ENCODE measurements around the gene MCCD1.

- TF ChIP-seq, protein P1, sequence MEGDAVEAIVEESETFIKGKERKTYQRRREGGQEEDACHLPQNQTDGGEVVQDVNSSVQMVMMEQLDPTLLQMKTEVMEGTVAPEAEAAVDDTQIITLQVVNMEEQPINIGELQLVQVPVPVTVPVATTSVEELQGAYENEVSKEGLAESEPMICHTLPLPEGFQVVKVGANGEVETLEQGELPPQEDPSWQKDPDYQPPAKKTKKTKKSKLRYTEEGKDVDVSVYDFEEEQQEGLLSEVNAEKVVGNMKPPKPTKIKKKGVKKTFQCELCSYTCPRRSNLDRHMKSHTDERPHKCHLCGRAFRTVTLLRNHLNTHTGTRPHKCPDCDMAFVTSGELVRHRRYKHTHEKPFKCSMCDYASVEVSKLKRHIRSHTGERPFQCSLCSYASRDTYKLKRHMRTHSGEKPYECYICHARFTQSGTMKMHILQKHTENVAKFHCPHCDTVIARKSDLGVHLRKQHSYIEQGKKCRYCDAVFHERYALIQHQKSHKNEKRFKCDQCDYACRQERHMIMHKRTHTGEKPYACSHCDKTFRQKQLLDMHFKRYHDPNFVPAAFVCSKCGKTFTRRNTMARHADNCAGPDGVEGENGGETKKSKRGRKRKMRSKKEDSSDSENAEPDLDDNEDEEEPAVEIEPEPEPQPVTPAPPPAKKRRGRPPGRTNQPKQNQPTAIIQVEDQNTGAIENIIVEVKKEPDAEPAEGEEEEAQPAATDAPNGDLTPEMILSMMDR (IDR thresholded peaks at IDR 0.05): no peak
- TF ChIP-seq, protein P2, sequence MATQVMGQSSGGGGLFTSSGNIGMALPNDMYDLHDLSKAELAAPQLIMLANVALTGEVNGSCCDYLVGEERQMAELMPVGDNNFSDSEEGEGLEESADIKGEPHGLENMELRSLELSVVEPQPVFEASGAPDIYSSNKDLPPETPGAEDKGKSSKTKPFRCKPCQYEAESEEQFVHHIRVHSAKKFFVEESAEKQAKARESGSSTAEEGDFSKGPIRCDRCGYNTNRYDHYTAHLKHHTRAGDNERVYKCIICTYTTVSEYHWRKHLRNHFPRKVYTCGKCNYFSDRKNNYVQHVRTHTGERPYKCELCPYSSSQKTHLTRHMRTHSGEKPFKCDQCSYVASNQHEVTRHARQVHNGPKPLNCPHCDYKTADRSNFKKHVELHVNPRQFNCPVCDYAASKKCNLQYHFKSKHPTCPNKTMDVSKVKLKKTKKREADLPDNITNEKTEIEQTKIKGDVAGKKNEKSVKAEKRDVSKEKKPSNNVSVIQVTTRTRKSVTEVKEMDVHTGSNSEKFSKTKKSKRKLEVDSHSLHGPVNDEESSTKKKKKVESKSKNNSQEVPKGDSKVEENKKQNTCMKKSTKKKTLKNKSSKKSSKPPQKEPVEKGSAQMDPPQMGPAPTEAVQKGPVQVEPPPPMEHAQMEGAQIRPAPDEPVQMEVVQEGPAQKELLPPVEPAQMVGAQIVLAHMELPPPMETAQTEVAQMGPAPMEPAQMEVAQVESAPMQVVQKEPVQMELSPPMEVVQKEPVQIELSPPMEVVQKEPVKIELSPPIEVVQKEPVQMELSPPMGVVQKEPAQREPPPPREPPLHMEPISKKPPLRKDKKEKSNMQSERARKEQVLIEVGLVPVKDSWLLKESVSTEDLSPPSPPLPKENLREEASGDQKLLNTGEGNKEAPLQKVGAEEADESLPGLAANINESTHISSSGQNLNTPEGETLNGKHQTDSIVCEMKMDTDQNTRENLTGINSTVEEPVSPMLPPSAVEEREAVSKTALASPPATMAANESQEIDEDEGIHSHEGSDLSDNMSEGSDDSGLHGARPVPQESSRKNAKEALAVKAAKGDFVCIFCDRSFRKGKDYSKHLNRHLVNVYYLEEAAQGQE (IDR thresholded peaks at IDR 0.05; ENCODE audit: insufficient read depth in 1 of 2, low read depth in 2 of 2, low read length in 1 of 2): no peak
- TF ChIP-seq POLR2AphosphoS5 (IDR thresholded peaks at IDR 0.05; ENCODE audit: low read depth, low read length) (no peak), TCF7L2 (IDR thresholded peaks at IDR 0.05; ENCODE audit: low read depth, low read length) (no peak), SIN3A (IDR thresholded peaks at IDR 0.05; ENCODE audit: borderline replicate concordance, insufficient read depth, low read depth, low read length) (no peak)
Observed at GRCh38 chr6:31498748-31499147, 30.0 kb upstream of the MCCD1 start.

Measured in Panc1 (cell line).